ENCODE data around the gene EAF1. TPM values are rescaled to one million over a fixed set of nuclear protein-coding genes. Genes with fewer than 3 reads are reported as not detected.
A peak's percentile ranks its signal among the peaks of the same experiment; 100 is the strongest.
"Not testable (repeated sequence)": the region's sequence is repeated elsewhere in the genome, so short reads cannot be mapped to it uniquely, and the experiment has no call there.

EAF1 gene
- total and polyA plus RNA-seq, 2 donors (not counting 1 experiment from before 2014, with no cell fraction given), result 11.1 to 22.6 TPM

GRCh38 chr3:15380980-15381890 lies 46.2 kb upstream of the EAF1 start:
- H3K4me3 ChIP-seq (replicated peaks in 1 of 4; ENCODE audit: control extremely low read depth in 1 of 4, insufficient read depth in 1 of 4, low read depth in 3 of 4, low read length in 4 of 4), result no peak overlapping the region
- no peaks in the 10 kb centered on the region for H3K27me3 ChIP-seq (ENCODE audit: control insufficient read depth, insufficient read depth, low read length)
- H3K79me2 ChIP-seq (ENCODE audit: control insufficient read depth, insufficient read depth, low read length), result no peaks in the 10 kb centered on the region
- peaks cover 2% of the 10 kb centered on the region for H3K4me1 ChIP-seq (ENCODE audit: control insufficient read depth, extremely low read depth, insufficient read depth, low read length)
- no peak overlapping the region for H3K4me2 ChIP-seq (ENCODE audit: extremely low read depth, insufficient read depth, low read length)
- no peaks in the 10 kb centered on the region for H3K9me3 ChIP-seq (ENCODE audit: control insufficient read depth, insufficient read depth, low read depth, low read length)
- H3K36me3 ChIP-seq (ENCODE audit: control insufficient read depth, insufficient read depth, low read length), result no peaks in the 10 kb centered on the region
- no peak overlapping the region for H2AFZ ChIP-seq (ENCODE audit: low read length)
- no peak for TF ChIP-seq EZH2 (IDR thresholded peaks at IDR 0.05; ENCODE audit: low read length, missing control alignments)
- TF ChIP-seq, protein P1, sequence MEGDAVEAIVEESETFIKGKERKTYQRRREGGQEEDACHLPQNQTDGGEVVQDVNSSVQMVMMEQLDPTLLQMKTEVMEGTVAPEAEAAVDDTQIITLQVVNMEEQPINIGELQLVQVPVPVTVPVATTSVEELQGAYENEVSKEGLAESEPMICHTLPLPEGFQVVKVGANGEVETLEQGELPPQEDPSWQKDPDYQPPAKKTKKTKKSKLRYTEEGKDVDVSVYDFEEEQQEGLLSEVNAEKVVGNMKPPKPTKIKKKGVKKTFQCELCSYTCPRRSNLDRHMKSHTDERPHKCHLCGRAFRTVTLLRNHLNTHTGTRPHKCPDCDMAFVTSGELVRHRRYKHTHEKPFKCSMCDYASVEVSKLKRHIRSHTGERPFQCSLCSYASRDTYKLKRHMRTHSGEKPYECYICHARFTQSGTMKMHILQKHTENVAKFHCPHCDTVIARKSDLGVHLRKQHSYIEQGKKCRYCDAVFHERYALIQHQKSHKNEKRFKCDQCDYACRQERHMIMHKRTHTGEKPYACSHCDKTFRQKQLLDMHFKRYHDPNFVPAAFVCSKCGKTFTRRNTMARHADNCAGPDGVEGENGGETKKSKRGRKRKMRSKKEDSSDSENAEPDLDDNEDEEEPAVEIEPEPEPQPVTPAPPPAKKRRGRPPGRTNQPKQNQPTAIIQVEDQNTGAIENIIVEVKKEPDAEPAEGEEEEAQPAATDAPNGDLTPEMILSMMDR (conservative IDR thresholded peaks at IDR 0.05 in 1 of 2, IDR thresholded peaks at IDR 0.05 in 1 of 2; ENCODE audit: low read depth in 1 of 2, low read length in 2 of 2), result no peak
- no peak overlapping the region for H3K9ac ChIP-seq (ENCODE audit: insufficient read depth, low read length)
- H4K20me1 ChIP-seq (ENCODE audit: control insufficient read depth, extremely low read depth, insufficient read depth, low read length), result no peaks in the 10 kb centered on the region
- no peak overlapping the region for H3K27ac ChIP-seq (ENCODE audit: insufficient read depth, low read length)
- DNase-seq (ENCODE audit: low read depth in 2 of 2), result peak in 1 of 2 donors; percentile 10

DNA sequence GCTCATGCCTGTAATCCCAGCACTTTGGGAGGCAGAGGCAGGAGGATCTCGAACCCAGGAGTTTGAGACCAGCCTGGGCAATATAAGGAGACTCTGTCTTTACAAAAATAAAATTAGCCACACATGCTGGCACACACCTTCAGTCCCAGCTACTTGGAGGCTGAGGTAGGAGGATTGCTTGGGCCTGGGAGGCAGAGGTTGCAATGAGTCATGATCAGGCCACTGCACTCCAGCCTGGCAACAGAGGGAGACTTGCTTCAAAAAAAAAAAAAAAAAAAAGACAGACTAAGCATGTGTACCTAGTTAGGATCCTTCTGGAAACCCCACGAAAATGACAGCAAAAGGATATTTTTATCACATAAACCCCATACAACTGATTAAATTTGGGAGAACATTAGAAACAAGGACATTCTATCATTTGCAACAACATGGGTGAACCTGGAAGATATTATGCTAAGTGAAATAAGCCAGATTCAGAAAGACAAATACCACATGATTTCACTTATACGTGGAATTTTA lies 44.9 kb upstream of the EAF1 start:
- TF ChIP-seq EZH2 (IDR thresholded peaks at IDR 0.05; ENCODE audit: low read length, missing control alignments), result no peak
- TF ChIP-seq, protein P1 (conservative IDR thresholded peaks at IDR 0.05 in 1 of 2, IDR thresholded peaks at IDR 0.05 in 1 of 2; ENCODE audit: low read depth in 1 of 2, low read length in 2 of 2), result no peak
- Histone ChIP-seq H4K20me1 (ENCODE audit: control insufficient read depth, extremely low read depth, insufficient read depth, low read length) (no peaks in the 10 kb centered on the region), H3K4me2 (ENCODE audit: extremely low read depth, insufficient read depth, low read length) (no peak overlapping the region), H3K4me1 (ENCODE audit: control insufficient read depth, extremely low read depth, insufficient read depth, low read length) (peaks cover 2% of the 10 kb centered on the region), H3K27ac (ENCODE audit: insufficient read depth, low read length) (no peak overlapping the region), H3K27me3 (ENCODE audit: control insufficient read depth, insufficient read depth, low read length) (no peaks in the 10 kb centered on the region), H3K9me3 (ENCODE audit: control insufficient read depth, insufficient read depth, low read depth, low read length) (no peaks in the 10 kb centered on the region), H3K4me3 (replicated peaks in 1 of 4; ENCODE audit: control extremely low read depth in 1 of 4, insufficient read depth in 1 of 4, low read depth in 3 of 4, low read length in 4 of 4) (no peak overlapping the region), H3K36me3 (ENCODE audit: control insufficient read depth, insufficient read depth, low read length) (no peaks in the 10 kb centered on the region), H3K9ac (ENCODE audit: insufficient read depth, low read length) (no peak overlapping the region), H3K79me2 (ENCODE audit: control insufficient read depth, insufficient read depth, low read length) (no peaks in the 10 kb centered on the region), H2AFZ (ENCODE audit: low read length) (no peak overlapping the region)
- no peak for DNase-seq (ENCODE audit: low read depth in 2 of 2)

- no peaks in the 10 kb centered on the region for H3K4me1 ChIP-seq (ENCODE audit: control insufficient read depth, extremely low read depth, insufficient read depth, low read length)
- no peaks in the 10 kb centered on the region for H3K27me3 ChIP-seq (ENCODE audit: control insufficient read depth, insufficient read depth, low read length)
- no peak overlapping the region for H3K27ac ChIP-seq (ENCODE audit: insufficient read depth, low read length)
- no peaks in the 10 kb centered on the region for H3K36me3 ChIP-seq (ENCODE audit: control insufficient read depth, insufficient read depth, low read length)
- TF ChIP-seq, protein P1 (conservative IDR thresholded peaks at IDR 0.05 in 1 of 2, IDR thresholded peaks at IDR 0.05 in 1 of 2; ENCODE audit: low read depth in 1 of 2, low read length in 2 of 2), result no peak
- no peak for TF ChIP-seq EZH2 (IDR thresholded peaks at IDR 0.05; ENCODE audit: low read length, missing control alignments)
- H4K20me1 ChIP-seq (ENCODE audit: control insufficient read depth, extremely low read depth, insufficient read depth, low read length), result no peaks in the 10 kb centered on the region
- no peaks in the 10 kb centered on the region for H3K79me2 ChIP-seq (ENCODE audit: control insufficient read depth, insufficient read depth, low read length)
- no peak overlapping the region for H3K4me3 ChIP-seq (replicated peaks in 1 of 4; ENCODE audit: control extremely low read depth in 1 of 4, insufficient read depth in 1 of 4, low read depth in 3 of 4, low read length in 4 of 4)
- no peaks in the 10 kb centered on the region for H3K9me3 ChIP-seq (ENCODE audit: control insufficient read depth, insufficient read depth, low read depth, low read length)
- no peak for DNase-seq (ENCODE audit: low read depth in 2 of 2)
- no peak overlapping the region for H2AFZ ChIP-seq (ENCODE audit: low read length)
- no peak overlapping the region for H3K9ac ChIP-seq (ENCODE audit: insufficient read depth, low read length)
- H3K4me2 ChIP-seq (ENCODE audit: extremely low read depth, insufficient read depth, low read length), result no peak overlapping the region
These were observed 42.7 kb upstream of the EAF1 start for GRCh38 chr3:15384510-15385237.

DNA sequence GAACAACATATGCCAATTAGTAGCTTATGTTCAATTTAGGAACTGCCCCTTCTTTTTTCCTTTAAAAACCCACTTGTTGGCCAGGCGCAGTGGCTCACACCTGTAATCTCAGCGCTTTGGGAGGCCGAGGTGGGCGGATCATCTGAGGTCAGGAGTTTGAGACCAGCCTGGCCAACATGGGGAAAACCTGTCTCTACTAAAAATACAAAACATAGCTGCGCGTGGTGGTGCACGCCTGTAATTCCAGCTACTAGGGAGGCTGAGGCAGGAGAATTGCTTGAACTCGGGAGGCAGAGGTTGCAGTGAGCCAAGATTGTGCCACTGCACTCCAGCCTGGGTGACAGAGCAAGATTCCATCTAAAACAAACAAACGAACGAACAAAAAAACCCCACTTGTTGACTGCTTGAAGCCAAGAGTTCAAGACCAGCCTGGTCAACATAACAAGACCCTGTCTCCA lies 42.1 kb upstream of the EAF1 start:
- H3K9ac ChIP-seq (ENCODE audit: insufficient read depth, low read length); H3K9me3 ChIP-seq (ENCODE audit: control insufficient read depth, insufficient read depth, low read depth, low read length); H3K4me2 ChIP-seq (ENCODE audit: extremely low read depth, insufficient read depth, low read length); H3K4me3 ChIP-seq (replicated peaks in 1 of 4; ENCODE audit: control extremely low read depth in 1 of 4, insufficient read depth in 1 of 4, low read depth in 3 of 4, low read length in 4 of 4); H2AFZ ChIP-seq (ENCODE audit: low read length); H3K27me3 ChIP-seq (ENCODE audit: control insufficient read depth, insufficient read depth, low read length); H3K36me3 ChIP-seq (ENCODE audit: control insufficient read depth, insufficient read depth, low read length); H3K4me1 ChIP-seq (ENCODE audit: control insufficient read depth, extremely low read depth, insufficient read depth, low read length); DNase-seq (ENCODE audit: low read depth in 2 of 2); H4K20me1 ChIP-seq (ENCODE audit: control insufficient read depth, extremely low read depth, insufficient read depth, low read length); H3K79me2 ChIP-seq (ENCODE audit: control insufficient read depth, insufficient read depth, low read length); H3K27ac ChIP-seq (ENCODE audit: insufficient read depth, low read length): not testable (repeated sequence)
